GM19025 (cell line): ENCODE measurements around the gene RNF2.

Source experiments
- ATAC-seq: cut with Tn5 transposase; IDR thresholded peaks from one replicate; pipeline ENCODE4 v1.9.1; 2021; ENCODE audit warnings: mild to moderate bottlenecking, low read depth, moderate library complexity; ENCODE audit not compliant: unreplicated experiment

Gene RNF2

DNA sequence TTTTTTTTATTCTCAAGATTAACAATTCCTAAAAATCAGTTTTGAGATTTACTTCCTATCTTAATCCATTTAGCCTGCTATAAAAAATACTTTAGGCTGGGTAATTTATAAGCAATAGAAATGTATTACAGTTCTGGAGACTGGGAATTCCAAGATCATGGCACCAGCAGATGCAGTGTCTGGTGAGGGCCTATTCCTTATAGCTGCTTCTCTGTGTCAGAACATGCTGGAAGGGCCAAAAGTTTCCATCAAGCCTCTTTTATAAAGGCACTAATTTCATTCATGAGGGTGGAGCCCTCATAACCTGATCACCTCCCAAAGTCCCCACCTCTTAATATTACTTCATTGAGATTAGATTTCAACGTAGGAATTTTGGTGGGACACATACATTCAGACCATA lies 41.7 kb downstream of the RNF2 start:
- no peak for ATAC-seq

DNA sequence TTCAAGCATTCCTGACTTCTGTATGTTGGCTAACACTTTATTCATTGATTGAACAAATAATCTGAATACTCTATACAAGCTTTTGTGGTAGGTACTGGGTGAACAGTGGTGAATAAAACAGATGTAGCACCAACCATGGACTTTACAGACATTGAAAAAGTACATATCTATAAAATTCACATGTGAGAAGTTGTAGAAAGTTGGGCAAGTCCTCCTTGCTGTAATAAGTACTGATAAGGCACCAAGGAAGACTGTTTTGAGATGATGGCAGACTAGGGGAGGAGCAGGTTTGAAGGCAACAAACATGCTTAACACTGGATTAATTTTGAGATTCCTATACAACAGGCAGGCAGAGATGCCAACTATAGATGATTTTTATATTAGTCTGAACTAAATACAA lies 42.4 kb downstream of the RNF2 start:
- ATAC-seq, result no peak

DNA sequence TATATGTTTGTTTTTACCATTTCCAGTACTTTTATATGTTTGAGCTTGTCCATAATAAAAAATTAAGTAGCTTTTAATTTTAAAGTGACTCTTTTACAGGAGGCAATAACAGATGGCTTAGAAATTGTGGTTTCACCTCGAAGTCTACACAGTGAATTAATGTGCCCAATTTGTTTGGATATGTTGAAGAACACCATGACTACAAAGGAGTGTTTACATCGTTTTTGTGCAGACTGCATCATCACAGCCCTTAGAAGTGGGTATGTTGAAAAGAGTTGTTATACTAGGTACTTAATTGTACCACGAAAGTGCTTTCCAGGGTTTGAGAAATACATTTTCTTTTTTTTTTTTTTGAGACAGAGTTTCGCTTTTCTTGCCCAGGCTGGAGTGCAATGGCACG lies 46.1 kb downstream of the RNF2 start:
- ATAC-seq, result no peak

GRCh38 chr1:185094761-185095160 lies 49.4 kb downstream of the RNF2 start:
- ATAC-seq, result no peak

DNA sequence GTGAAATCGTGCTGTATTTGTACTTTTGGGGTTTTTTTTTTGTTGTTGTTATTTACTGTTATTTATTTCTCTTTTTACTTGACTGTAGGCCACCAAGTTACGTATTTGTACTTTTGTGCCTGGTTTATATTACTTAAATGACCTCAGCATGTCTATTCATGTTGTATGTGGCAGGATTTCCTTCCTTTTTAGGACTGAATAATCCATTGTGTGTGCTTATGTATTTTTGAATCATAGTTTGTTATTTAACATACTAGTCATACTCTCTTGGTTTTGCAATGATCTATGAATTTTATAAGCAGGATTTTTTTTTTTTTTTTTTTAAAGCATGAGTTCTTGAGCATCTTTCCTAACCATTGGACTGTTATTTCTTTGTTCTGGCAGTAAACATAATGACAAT lies 51.2 kb downstream of the RNF2 start:
- no peak for ATAC-seq

GRCh38 chr1:185104083-185104482 lies 58.7 kb downstream of the RNF2 start:
- ATAC-seq, result no peak

- no peak for ATAC-seq
These were observed 59.8 kb downstream of the RNF2 start for GRCh38 chr1:185105121-185105520.

GRCh38 chr1:185108321-185108720 lies 63.0 kb downstream of the RNF2 start:
- ATAC-seq, result no peak

- ATAC-seq, result no peak
These were observed 64.8 kb downstream of the RNF2 start for GRCh38 chr1:185110145-185110544.

- ATAC-seq, result no peak
These were observed 66.5 kb downstream of the RNF2 start for GRCh38 chr1:185111873-185112272.

- no peak for ATAC-seq
These were observed 67.0 kb downstream of the RNF2 start for GRCh38 chr1:185112356-185112755.

DNA sequence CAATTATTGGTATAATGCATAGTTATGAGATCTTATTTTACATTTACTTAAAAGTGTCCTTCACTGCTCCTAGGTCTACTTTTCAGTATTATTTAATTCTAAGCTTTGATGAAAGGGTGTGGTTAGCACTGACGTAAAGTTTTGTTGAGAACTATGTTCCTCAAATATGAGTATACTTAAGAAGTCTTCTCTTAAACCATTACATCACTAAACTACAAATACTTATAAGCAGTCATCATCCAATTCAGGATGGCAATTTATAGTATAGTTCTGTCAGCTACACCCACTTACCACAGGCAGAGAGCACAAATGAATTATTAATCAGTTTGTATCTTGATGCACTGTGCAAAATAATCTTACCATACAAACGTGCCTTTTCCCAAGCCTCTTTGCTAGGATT lies 84.3 kb downstream of the RNF2 start:
- ATAC-seq, result no peak

GRCh38 chr1:185132534-185132933 lies 87.2 kb downstream of the RNF2 start:
- no peak for ATAC-seq

DNA sequence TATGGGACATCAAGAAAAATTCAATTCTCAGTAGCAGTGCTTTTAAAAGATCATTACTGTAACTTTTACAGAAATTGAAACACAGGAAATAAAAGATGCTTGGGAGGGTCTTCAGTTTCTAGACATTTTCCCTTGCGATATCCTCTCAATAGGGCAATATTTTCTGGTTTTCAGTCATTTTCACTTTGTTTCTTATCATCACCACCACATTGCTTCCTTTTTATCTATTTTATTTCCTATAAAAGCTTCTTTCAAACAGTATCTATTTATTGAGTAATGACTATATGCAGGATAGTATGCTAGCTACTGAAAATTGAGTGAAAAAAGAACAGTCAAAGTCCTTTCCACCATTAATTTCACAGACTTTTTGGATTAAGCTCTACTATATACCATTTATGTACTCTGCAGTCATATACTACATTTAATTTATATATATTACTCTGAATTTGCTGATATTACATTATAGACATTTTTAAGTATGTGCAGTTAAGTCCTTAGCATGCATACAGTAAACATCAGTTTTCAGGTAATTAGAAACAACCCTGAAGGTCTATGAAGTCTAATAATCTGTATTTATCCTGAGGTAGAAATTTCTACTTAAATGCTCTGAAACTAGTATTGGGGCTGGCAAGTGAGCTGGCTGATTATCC lies 92.7 kb downstream of the RNF2 start:
- ATAC-seq, result no peak

- no peak for ATAC-seq
These were observed 93.9 kb downstream of the RNF2 start for GRCh38 chr1:185139246-185139645.

- ATAC-seq, result no peak
These were observed 98.9 kb downstream of the RNF2 start for GRCh38 chr1:185144233-185144632.

DNA sequence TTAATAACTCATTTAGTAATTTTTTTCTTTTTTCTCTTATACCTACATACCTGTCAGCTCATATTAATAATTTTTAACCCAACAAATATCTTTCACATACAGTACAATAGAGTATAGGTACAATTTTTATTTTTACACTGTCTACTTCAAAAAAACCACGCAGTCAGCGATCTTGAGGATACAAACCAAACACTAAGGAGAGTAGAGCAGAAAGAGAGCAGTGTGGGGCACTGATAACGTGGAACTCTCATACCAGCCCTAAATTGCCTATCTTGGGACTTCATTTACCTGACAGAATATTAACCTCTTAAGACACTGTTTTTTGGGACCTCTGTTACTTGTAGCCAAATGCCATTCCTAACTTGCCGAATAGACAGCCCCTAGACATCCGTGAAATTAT lies 105.9 kb downstream of the RNF2 start:
- ATAC-seq, result no peak
